Spleen (tissue), 11 donors: ENCODE results near the gene CENPM. TPM values are rescaled to one million over a fixed set of nuclear protein-coding genes. Genes with fewer than 3 reads are reported as not detected.

Experiments used
- DNase-seq: peaks from one replicate; pipeline ENCODE4 v3.0.0-alpha.2; 2020
- H3K27ac ChIP-seq, 8 donors: fragments of 200-600 bp; sonication (generic) in 7 of 8; 1 replicate in 4 of 8; 2 replicates in 4 of 8; pipeline versions ENCODE4 v1.5.0 to v1.8.0; 2016 to 2021; ENCODE audit warnings: inconsistent platforms in 4 of 8, mild to moderate bottlenecking in 4 of 8, moderate library complexity in 1 of 8
- H3K27me3 ChIP-seq, 7 donors: fragments of 200-600 bp; sonication (generic) in 6 of 7; replicated peaks in 1 of 7; 1 replicate in 4 of 7; 2 replicates in 3 of 7; pipeline versions ENCODE4 v1.5.0 to v1.8.0; 2016 to 2021; ENCODE audit warnings: inconsistent platforms in 3 of 7, mild to moderate bottlenecking in 1 of 7
- H3K36me3 ChIP-seq, 6 donors: fragments of 200-600 bp; sonication (generic) in 5 of 6; 1 replicate in 4 of 6; 2 replicates in 2 of 6; pipeline versions ENCODE4 v1.5.0 to v1.8.0; 2016 to 2021; ENCODE audit warnings: inconsistent platforms in 2 of 6
- H3K4me1 ChIP-seq, 6 donors: fragments of 200-600 bp; sonication (generic) in 5 of 6; 1 replicate in 3 of 6; 2 replicates in 3 of 6; pipeline versions ENCODE4 v1.5.0 to v1.8.0; 2016 to 2021; ENCODE audit warnings: inconsistent platforms in 3 of 6
- H3K4me3 ChIP-seq, 8 donors: fragments of 200-600 bp; sonication (generic) in 7 of 8; 1 replicate in 4 of 8; 2 replicates in 4 of 8; pipeline versions ENCODE4 v1.5.0 to v1.8.0; 2016 to 2021; ENCODE audit warnings: inconsistent platforms in 4 of 8, mild to moderate bottlenecking in 4 of 8, moderate library complexity in 2 of 8
- H3K9me3 ChIP-seq, 8 donors: fragments of 200-600 bp; sonication (generic) in 7 of 8; 1 replicate in 4 of 8; 2 replicates in 4 of 8; pipeline versions ENCODE4 v1.5.0 to v1.8.0; 2016 to 2021; ENCODE audit warnings: inconsistent platforms in 4 of 8
- POLR2A ChIP-seq, 3 donors: fragments of 450-650 bp; IDR thresholded peaks; one replicate each; pipeline ENCODE4 v1.5.1; 2017; ENCODE audit warnings: antibody characterized with exemption in 3 of 3, mild to moderate bottlenecking in 1 of 3
- POLR2AphosphoS5 ChIP-seq, 3 donors: sonication (generic); formaldehyde crosslinking; IDR thresholded peaks; one replicate each; pipeline ENCODE4 v1.5.1; 2017; ENCODE audit warnings: antibody characterized with exemption in 3 of 3
- WGBS, 5 donors: extraction: QIAGEN DNeasy Blood & Tissue Kit in 3 of 5; methylation state at CpG; one replicate each; pipeline versions ENCODE4 v1.1.5 to v1.1.7; 2013 to 2018; 5-methylcytosine and 5-hydroxymethylcytosine counted together
- intact Hi-C: fragments of 100-400 bp; cut with DNase I; formaldehyde crosslinking; loops from one replicate; pipeline ENCODE4 v1.15.0; 2023; ENCODE audit warnings: low total_unique reads
- polyA plus RNA-seq, 3 donors: library from polyadenylated mRNA; stranded (reverse); fragments of 200-250 nt; gene quantifications; one replicate each; pipeline ENCODE4 v1.2.1, GENCODE V29; 2013
- total RNA-seq, 7 donors: library from RNA; depleted of rRNA in 3 of 7; stranded (reverse); fragments of >200 nt in 3 of 7; fragmentation: NEBNext Ultra II Directional in 4 of 7; extraction: Animal tissue kit (Norgen Biotek cat#: 25700) in 4 of 7; gene quantifications; one replicate each; pipeline versions ENCODE4 v1.1.0 to v1.2.1, GENCODE V29; 2016 to 2021
- TF ChIP-seq, protein P1 (sequence below), 11 experiments: fragments of 200-600 bp in 7 of 11; fragments of 450-650 bp in 4 of 11; sonication (generic) in 4 of 11; IDR thresholded peaks in 8 of 11; conservative IDR thresholded peaks in 3 of 11; 1 replicate in 7 of 11; 2 replicates in 4 of 11; pipeline versions ENCODE4 v1.4.0 to v1.8.0; 2016 to 2021; ENCODE audit warnings: antibody characterized with exemption in 11 of 11, inconsistent platforms in 4 of 11, mild to moderate bottlenecking in 1 of 11
- donor health status: healthy with polysubstance abuse.
- donor health status: DM: no; HTN: no; CAD: no; lungs with moderate emphysema.
- donor health status: DM: no; HTN: no; CAD: no.
- donor health status: Bipolar disorder and iron deficiency.
- donor health status: healthy.
- donor health status: DM: no; HTN: no; CAD: no.
- donor health status: DM: yes; HTN: yes; CAD: no.

CENPM gene
- total and polyA plus RNA-seq, 10 donors = 3.3 to 63.1 (median 15.4) TPM

DNA sequence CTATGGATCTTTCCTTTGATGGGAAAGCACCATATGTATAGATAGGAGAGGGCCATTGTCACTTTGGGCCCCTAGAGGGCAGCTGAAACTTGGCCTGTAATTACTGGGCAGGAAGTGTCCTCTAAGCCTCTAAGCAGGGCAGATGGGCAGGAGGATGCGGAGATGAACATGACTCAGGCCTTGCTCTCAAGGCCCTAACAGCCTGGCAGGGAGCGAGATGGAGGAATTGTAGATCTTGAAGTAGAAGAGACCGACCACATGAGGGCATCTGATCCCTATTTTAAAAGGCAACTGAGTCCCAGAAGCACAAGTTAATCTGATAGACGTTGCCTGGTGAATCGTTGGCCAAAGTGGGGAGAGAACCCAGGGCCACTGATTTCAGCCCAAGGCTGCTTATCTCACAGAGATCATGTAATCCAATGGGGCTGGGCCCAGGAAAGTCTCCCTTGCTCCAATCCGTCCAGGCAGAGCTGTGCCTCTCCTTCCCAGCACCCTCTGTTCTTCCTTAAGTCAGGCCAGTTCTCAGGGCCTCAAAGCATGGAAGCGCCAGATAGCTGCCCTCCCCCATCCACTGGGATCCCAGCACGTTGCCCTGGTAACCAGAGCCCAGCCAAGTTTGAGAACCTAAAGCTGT is 19.8 kb upstream of the CENPM start:
- Histone ChIP-seq H3K36me3 (no peaks in the 10 kb centered on the region), H3K27me3 (peaks cover 0 to 9% (median 3%) of the 10 kb centered on the region in 7 donors), H3K4me3 (no peak overlapping the region), H3K9me3 (no peaks in the 10 kb centered on the region), H3K27ac (no peak overlapping the region), H3K4me1 (no peaks in the 10 kb centered on the region)
- 36 to 50% (median 45%) methylated on average over 8 of the region's 8 CpGs for WGBS, 5 donors
- TF ChIP-seq POLR2A (IDR thresholded peaks at IDR 0.05) = no peak
- TF ChIP-seq, protein P1, sequence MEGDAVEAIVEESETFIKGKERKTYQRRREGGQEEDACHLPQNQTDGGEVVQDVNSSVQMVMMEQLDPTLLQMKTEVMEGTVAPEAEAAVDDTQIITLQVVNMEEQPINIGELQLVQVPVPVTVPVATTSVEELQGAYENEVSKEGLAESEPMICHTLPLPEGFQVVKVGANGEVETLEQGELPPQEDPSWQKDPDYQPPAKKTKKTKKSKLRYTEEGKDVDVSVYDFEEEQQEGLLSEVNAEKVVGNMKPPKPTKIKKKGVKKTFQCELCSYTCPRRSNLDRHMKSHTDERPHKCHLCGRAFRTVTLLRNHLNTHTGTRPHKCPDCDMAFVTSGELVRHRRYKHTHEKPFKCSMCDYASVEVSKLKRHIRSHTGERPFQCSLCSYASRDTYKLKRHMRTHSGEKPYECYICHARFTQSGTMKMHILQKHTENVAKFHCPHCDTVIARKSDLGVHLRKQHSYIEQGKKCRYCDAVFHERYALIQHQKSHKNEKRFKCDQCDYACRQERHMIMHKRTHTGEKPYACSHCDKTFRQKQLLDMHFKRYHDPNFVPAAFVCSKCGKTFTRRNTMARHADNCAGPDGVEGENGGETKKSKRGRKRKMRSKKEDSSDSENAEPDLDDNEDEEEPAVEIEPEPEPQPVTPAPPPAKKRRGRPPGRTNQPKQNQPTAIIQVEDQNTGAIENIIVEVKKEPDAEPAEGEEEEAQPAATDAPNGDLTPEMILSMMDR (IDR thresholded peaks at IDR 0.05 in 8 of 11, conservative IDR thresholded peaks at IDR 0.05 in 3 of 11) = peak in 9 of 11 experiments; percentile 11 to 47 (median 40)
- TF ChIP-seq POLR2AphosphoS5 (IDR thresholded peaks at IDR 0.05) = peak in 1 of 3 donors; percentile 11
- DNase-seq = no peak
- intact Hi-C loops = no loop called here

DNA sequence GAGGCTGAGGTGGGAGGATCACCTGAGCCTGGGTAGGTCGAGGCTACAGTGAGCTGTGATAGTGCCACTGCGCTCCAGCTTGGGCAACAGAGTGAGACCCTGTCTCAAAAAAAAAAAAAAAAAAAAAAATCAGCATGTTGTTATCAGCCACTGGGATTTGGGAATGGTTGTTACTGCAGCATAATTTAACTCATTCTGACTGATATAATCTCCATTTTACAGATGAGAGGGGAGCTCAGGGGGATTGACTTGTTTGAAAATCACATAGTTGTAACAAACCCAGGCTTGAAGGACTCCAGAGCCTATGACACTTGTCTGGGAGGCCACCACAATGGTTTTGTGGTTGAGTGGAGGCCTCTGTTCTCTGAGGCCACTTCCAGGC is 19.3 kb upstream of the CENPM start:
- H3K36me3 ChIP-seq = no peaks in the 10 kb centered on the region
- no peaks in the 10 kb centered on the region for H3K9me3 ChIP-seq
- H3K4me1 ChIP-seq = no peaks in the 10 kb centered on the region
- H3K4me3 ChIP-seq = no peak overlapping the region
- H3K27me3 ChIP-seq = peaks cover 0 to 3% (median 0%) of the 10 kb centered on the region in 7 donors
- intact Hi-C loops = no loop called here
- H3K27ac ChIP-seq = no peak overlapping the region
- TF ChIP-seq POLR2AphosphoS5 (IDR thresholded peaks at IDR 0.05) (no peak), POLR2A (IDR thresholded peaks at IDR 0.05) (no peak)
- TF ChIP-seq, protein P1 (IDR thresholded peaks at IDR 0.05 in 8 of 11, conservative IDR thresholded peaks at IDR 0.05 in 3 of 11) = no peak
- WGBS, 5 donors = 87 to 100% (median 93%) methylated on average over 2 of the region's 2 CpGs
- DNase-seq = no peak

DNA sequence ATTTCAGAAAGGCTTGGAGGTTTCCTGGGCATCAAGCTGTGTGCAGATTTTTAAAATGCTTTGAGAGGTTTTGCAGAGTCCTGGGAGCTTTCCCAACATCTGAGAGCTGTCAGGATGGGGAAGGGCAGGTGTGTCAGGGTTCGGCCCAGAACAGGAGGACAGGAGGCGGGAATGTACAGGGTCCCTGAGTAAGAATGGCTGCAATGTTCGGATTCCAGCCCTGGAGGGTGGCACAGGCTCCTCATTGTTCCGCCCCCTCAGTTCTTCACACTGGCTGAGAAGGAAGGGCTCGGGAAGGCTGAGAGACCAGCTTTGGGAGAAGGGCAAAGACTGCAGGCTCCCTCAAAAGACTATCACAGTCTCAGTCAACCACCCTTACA is 17.1 kb upstream of the CENPM start:
- no peak for DNase-seq
- Histone ChIP-seq H3K4me1 (peaks cover 0 to 8% (median 0%) of the 10 kb centered on the region in 6 donors), H3K4me3 (no peak overlapping the region), H3K27ac (no peak overlapping the region), H3K36me3 (no peaks in the 10 kb centered on the region), H3K27me3 (no peaks in the 10 kb centered on the region), H3K9me3 (no peaks in the 10 kb centered on the region)
- 79 to 91% (median 86%) methylated on average over 5 of the region's 5 CpGs for WGBS, 5 donors
- intact Hi-C loops = no loop called here
- TF ChIP-seq POLR2A (IDR thresholded peaks at IDR 0.05) (no peak), POLR2AphosphoS5 (IDR thresholded peaks at IDR 0.05) (no peak)
- TF ChIP-seq, protein P1 (IDR thresholded peaks at IDR 0.05 in 8 of 11, conservative IDR thresholded peaks at IDR 0.05 in 3 of 11) = no peak

DNA sequence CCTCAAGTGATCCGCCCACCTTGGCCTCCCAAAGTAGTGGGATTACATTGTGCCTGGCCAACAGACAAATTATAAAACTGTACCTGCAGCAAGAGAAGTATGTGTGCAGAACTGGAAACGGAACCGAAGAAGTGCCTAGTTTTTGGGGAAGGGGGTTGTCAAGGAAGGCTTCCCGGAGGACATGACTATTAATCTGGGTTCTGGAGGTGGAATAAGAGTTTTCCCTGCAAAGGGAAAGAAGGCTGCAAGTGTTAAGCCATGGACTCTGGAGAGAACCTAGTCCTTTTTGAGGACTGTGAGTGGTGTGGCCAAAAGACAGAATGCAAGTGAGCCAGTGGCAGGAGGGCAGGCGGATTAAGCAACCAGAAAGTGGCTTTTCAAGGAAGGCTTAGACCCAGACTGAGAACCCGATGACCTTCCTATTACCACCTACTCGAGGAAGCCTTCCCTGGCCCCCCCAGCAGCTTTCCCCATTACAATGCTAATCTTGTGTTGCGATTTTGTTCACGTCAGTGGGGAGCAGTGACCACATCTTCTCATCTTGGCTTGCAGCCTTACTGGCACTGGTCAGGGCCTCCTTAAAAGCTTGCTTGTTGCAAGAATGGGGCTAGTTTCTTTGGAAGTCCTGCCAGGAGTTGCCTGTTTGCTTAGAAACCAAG is 16.6 kb upstream of the CENPM start:
- Histone ChIP-seq H3K27ac (no peak overlapping the region), H3K4me1 (peaks cover 0 to 8% (median 0%) of the 10 kb centered on the region in 6 donors), H3K4me3 (no peak overlapping the region), H3K9me3 (no peaks in the 10 kb centered on the region), H3K36me3 (no peaks in the 10 kb centered on the region), H3K27me3 (peaks cover 0 to under 1% (median 0%) of the 10 kb centered on the region in 7 donors)
- DNase-seq = no peak
- WGBS, 5 donors = 73 to 84% (median 78%) methylated on average over 9 of the region's 9 CpGs
- intact Hi-C loops = no loop called here
- no peak for TF ChIP-seq POLR2A (IDR thresholded peaks at IDR 0.05)
